ENCODE data around the gene IDE.
A peak's percentile ranks its signal among the peaks of the same experiment; 100 is the strongest.

IDE gene

DNA sequence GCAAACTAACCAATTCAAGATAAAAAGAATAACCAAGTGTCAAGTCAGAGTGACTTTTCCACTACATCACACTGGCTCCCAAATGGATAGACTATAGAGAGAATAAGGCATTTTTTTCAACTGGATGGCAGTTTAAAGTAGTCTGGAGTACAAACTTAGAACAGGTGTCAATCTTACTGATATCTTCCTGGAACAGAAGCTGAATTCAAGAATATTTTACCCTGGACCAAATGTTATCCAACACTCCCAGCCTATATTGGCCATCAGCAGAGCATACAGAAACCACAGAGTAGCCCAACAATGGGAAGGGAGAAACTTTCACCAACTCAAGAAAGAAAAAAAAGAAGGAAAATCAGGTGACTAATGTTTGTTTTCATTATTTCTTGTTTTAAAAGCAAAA, 11.5 kb downstream of the IDE start:
- DNase-seq = no peak

DNA sequence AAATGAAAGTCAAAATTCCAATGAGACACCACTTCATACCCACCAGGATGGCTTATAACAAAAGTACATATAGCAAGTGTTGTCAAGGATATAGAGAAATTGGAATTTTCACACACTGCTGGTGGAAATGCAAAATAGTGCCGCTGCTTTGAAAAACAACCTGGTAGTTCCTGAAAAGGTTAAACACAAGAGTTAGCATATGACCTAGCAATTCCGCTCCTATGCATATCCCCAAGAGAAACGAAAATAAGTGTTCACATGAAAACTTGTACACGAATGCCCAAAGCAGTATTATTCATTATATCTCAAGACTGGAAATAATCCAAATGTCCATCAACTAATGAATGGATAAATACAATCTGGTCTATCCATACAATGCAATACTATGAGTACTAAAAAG, 14.8 kb downstream of the IDE start:
- no peak for DNase-seq

GRCh38 chr10:92553959-92554358, 19.9 kb downstream of the IDE start:
- DNase-seq = no peak

GRCh38 chr10:92552310-92552709, 21.6 kb downstream of the IDE start:
- DNase-seq = no peak

DNA sequence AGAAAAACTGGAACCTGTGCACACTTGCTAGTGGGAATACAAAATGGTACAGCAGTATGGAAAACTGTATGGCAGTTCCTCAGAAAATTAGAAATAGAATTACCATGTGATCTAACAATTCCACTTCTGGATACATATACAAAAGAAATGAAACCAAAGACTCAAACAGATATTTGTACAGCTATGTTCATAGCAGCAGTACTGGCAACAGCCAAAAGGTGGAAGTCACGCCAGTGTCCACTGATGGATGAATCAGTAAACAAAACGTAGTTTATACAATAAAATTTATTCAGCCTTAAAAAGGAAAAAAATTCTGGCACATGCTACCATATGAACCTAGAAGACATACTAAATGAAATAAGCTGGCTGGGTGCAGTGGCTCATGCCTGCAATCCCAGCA, 23.0 kb downstream of the IDE start:
- DNase-seq = no peak

DNA sequence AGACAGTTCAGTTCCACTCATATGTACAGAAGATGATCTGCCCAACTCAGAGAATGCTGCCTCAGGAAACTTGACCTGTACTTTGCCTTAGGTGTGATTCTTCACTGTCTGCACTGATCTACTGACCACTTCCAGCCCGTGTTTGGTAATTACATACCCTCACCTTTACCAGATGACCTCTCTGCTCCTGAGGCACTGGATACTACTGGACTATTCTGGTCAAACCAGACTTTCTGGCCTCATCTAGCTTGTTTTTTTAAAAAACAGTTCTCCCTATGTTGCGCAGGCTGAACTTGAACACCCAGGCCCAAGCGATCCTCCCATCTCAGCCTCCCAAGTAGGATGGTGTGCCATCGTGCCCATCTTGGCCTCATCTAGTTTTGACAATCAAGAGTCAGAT, 26.2 kb downstream of the IDE start:
- DNase-seq = no peak

GRCh38 chr10:92545556-92545955, 28.3 kb downstream of the IDE start:
- no peak for DNase-seq

DNA sequence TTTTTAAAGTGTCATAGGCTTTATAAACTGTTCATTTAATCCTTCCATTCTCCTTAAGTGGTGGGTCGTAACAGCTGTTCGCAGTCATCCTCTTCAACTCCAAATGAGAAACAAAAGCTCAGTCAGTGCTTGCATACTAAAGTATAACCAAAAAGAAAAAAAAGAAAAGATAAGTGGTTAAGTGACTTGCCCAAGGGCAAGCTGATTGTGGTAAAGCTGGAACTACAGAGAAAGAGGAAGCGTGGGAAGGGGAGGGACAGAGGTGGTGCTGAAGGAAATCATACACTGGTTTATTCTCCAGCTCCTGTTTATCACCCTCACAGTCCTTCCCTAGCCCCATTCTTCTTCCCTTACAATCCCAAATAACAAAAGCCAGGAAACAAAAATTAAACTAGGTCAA, 29.6 kb downstream of the IDE start:
- peak; percentile 56 for DNase-seq

GRCh38 chr10:92542458-92542857, 31.4 kb downstream of the IDE start:
- DNase-seq = no peak

DNA sequence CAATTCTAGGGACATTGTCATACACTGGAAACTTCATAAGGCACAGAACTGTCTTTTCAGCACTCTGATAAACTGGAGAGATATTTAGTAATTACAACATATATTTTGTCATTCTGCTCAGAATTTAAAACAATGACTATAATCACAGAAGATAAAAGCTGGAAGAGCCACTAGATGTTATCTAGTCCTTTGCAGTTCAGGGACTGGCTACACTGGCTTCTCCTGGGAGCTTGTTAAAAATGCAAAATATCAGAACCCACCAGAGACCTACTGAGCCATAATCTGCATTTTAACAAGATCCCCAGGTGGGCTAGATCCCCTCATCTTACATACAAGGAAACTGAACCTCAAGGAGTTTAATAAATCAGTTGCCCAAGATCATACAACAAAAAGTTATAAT, 32.3 kb downstream of the IDE start:
- no peak for DNase-seq

DNA sequence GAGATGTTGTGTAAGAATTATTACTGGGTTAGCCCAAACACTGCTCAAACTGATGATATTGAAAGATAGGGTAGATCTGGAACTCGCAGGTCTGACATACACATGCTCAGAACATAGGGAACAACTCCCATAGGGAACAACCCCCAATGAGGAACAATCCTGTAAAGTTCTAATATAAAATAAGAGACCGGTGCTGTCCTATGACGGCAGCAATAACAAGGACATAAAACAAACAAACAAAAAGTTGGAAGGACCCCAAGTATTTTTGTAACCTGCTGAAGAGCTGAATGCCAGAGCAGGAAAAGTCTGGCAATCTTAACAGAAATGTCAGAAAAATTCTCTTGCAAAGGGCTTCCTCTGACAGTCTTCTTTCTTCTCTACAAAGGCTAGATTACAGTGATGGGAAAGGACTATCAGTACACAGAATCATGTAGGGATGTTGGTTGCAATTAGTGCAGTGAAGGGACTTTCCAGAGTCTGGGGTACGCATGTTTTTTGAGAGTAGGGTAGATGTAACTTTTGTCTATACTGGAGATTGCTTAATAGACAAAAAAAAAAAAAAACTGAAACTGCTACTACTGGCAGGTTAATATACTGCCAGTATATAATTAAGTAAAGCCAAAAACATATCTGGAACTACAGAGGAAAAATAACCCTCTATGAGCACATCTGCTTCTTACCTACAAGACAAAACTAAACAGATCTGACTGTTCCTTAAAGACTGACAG, 35.5 kb downstream of the IDE start:
- DNase-seq = no peak

GRCh38 chr10:92530891-92531535, 42.9 kb downstream of the IDE start:
- DNase-seq = no peak

GRCh38 chr10:92530421-92530820, 43.5 kb downstream of the IDE start:
- no peak for DNase-seq

DNA sequence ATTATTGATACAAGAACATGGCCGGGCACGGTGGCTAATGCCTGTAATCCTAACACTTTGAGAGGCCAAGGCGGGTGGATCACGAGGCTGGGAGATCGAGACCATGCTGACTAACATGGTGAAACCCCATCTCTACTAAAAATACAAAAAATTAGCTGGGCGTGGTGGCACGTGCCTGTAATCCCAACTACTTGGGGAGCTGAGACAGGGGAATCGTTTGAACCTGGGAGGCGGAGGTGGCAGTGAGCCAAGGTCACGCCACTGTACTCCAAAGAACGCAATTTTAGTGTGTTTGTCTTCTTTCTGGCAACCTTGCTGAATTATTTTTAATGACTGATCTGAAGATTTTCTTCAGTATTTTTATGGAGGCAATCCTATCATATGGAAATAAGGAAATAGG, 46.2 kb downstream of the IDE start:
- no peak for DNase-seq

DNA sequence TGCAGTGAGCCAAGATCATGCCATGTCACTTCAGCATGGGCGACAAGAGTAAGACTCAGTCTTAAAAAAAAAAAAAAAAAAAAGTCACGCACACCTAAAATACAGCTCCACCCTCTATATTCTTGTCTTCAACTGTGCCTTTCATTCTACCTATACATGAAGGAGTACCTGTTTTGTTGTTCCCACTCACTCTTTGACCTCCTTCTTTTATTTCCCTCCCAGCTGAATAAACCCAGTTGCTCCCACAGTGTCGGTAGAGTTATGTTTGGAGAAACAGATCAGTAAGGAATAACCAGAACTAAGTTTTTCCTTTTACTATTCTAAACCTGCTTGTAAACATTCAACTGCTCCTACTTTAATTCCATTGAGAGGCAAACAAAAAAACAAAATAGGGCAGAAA, 50.3 kb downstream of the IDE start:
- no peak for DNase-seq

- peak; percentile 61 for DNase-seq
Observed at GRCh38 chr10:92517034-92517655, 56.7 kb downstream of the IDE start.

- DNase-seq = no peak
Observed at GRCh38 chr10:92508866-92509265, 65.0 kb downstream of the IDE start.

GRCh38 chr10:92506336-92506735, 67.6 kb downstream of the IDE start:
- no peak for DNase-seq

- no peak for DNase-seq
Observed at GRCh38 chr10:92505044-92505443, 68.8 kb downstream of the IDE start.

GRCh38 chr10:92502296-92502808, 71.5 kb downstream of the IDE start:
- no peak for DNase-seq

- no peak for DNase-seq
Observed at GRCh38 chr10:92493362-92493761, 80.5 kb downstream of the IDE start.

DNA sequence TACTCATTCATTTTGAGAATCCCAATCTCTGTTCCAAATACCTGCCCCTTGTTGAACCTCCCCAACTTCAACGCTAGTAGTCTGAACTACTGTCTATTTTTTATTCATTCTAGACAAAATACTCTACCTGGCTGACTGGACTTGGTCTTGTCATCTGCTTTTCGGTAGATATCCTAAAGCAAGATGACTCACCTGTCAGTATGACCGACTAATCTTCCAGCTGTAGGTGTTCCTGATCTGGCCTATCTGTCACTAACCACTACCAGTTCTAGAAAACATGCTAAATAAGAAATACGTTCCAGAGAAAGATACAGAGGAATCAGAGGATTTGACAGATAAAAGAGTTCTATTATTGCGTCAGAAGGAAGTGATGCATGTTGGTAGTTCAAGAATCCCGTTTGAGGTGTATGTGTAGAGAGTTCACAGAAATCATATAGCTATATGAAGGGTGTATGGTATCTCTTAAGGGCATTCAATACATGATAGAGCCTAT, 81.1 kb downstream of the IDE start:
- DNase-seq = no peak

- no peak for DNase-seq
Observed at GRCh38 chr10:92490387-92490786, 83.5 kb downstream of the IDE start.

DNA sequence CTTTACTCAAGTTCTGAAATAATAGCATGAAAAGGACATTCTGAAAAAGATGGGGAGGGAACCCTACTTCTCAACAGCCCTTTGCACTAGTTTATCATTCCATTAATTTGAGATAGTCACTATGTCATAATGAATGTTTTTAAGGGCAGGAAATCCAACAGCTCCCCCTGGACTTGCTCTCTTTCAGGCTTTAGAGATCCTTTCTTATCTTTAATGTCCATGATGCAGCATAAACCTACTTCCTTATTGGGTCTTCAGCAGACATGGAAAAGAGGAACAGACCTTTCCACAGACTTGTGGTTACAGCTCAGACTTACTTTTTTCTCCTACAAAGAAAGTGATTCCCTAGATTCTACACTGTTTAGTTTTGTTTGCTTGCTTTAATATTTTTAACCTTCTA, 87.3 kb downstream of the IDE start:
- no peak for DNase-seq
